Measurements from ENCODE around the gene SLC17A5. TPM values are rescaled to one million over a fixed set of nuclear protein-coding genes. Genes with fewer than 3 reads are reported as not detected.
"Not testable (repeated sequence)": the region's sequence is repeated elsewhere in the genome, so short reads cannot be mapped to it uniquely, and the experiment has no call there.

The SLC17A5 gene
- total RNA-seq, 1 donor from 2014 or later, result 28.0 TPM

DNA sequence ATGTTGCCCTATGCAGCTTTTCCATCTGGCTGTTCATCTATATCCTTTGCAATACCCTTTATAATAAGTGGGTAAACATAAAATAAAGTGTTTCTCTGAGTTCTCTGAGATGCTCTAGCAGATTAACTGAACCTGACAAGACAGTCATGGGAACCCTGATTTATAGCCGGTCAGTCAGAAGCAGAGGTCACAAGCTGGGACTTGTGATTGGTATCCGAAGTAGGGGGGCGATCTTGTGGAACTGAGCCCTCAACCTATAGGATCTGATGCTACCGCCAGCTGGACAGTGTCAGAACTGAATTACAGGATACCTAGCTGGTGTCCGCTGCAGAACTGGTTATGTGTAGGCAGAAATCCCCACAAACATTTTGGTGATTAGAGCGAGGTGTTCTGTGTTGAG is 39.0 kb downstream of the SLC17A5 start:
- no peak for DNase-seq (ENCODE audit: low read depth in 2 of 2)

DNA sequence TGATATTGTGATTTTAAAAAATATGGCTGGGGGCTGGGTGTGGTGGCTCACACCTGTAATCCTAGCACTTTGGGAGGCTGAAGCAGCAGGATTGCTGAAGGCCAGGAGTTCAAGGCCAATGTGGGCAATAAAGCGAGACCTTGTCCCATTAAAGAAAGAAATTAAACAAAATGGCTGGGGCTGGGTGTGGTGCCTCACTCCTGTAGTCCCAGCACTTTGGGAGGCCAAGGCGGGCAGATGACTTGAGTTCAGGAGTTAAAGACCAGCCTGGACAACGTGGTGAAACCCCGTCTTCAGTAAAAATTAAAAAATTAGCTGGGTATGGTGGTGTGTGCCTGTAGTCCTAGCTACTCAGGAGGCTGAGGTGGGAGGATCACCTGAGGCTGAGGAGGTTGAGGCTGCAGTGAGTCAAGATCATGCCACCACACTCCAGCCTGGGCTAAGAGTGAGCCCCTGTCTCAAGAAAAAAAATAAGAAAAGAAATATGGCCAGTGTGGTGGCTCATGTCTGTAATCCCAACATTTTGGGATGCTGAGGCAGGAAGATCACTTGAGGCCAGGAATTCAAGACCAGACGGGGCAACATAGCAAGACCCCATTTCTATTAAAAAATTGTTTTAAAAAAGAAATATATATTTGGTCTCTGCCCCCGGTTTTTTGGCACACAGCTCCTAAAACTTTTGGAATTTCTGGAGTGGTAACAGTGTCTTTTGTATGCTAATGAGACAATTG is 39.8 kb downstream of the SLC17A5 start:
- DNase-seq (ENCODE audit: low read depth in 2 of 2), result no peak

DNA sequence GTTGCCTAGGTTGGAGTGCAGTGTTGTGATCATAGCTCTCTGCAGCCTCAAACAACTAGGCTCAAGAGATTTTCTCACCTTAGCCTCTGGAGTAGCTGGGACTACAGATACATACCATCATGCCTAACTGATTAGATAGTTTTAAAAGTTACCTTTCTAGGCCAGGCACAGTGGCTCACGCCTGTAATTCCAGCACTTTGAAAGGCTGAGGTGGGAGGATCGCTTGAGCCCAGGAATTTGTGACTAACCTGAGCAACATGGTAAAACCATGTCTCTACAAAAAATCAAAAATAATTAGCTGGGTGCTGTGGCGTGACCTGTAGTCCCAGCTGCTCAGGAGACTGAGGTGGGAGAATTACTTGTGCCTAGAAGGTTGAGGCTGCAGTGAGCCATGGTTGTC is 41.2 kb downstream of the SLC17A5 start:
- DNase-seq (ENCODE audit: low read depth in 2 of 2), result no peak

DNA sequence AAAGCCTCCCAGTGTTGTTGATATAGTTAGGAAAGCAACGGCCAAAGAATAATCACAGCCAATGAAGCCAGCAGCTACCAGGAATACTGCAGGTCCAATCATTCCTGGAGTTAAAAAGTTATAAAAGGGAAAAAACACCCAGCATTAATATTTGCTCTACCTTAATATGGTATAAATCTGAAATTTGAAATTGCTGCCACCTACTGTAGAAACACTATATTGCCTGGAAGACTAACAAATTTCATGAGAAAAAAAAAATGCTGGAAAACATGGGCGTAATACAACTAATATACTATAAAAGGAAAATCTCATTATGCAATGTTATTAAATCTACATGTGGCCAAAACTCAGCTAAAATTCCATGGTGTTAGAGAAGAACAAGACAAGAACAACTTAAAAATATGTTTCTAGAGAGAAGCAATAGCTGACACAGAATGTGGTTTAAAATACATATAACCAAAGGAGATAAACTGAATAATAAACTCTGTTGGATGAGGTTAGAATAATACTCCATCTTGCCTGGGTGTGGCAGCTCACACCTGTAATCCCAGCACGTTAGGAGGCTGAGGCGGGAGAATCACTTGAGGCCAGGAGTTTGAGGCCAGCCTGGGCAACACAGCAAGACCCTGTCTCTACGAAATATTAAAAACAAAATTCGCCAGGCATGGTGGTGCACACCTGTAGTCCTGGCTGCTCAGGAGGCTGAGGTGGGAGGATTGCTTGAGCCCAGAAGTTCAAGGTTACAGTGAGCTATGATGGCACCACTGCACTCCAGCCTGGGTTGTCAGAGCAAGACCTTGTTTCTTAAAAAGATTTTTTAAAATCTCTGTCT is 43.1 kb downstream of the SLC17A5 start:
- peak; percentile 60 to 75 for DNase-seq (ENCODE audit: low read depth in 2 of 2)

DNA sequence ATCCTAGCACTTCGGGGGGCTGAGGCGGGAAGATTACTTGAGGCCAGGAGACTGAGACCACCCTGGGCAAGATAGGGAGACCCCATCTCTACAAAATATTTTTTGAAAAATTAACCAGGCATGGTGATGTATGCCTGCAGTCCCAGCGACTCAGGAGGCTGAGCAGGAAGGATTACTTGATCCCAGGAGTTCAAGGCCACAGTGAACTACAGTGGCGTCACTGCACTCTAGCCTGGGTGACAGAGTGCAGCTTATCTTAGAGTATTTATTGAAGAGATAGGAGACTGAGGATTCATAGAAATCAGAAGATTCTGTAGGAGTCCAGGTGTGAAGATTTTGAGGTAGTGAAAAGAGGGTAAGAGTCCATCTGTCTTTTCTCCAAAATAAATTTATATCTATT is 45.0 kb downstream of the SLC17A5 start:
- DNase-seq (ENCODE audit: low read depth in 2 of 2), result no peak

DNA sequence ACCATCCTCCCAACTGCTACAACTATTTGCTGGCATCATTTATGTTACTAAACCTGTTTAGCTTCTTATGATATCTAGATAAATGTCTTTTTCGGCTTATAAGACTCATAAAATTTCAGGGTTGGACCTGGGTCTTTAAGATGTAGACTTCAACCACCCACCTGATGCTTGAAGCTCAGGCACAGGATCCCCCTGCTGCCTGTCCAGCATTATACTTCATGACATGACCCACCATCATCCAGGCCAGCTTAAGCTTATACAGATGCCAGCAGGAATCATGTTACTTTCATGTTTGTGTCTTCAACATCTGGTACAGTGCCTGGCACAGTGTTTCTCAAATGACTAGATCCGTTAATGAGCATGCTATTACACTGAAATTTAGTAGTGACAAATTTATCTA is 47.4 kb downstream of the SLC17A5 start:
- DNase-seq (ENCODE audit: low read depth in 2 of 2), result peak in 1 of 2 donors; percentile 8

DNA sequence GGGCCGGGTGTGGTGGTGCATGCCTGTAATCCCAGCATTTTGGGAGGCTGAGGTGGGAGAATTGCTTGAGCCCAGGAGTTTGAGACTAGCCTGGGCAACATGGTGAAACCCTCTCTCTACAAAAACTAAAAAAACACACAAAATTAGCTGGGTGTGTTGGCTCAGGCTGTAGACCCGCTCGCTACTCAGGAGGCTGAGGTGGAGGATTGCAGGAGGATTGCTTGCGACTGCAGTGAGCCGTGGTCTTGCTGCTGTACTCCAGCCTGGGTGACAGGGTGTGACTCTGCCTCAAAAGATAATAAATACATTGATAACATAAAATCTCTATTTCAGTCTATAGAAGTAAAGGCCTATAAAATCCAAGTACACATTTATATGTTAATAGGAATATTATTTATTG is 49.3 kb downstream of the SLC17A5 start:
- DNase-seq (ENCODE audit: low read depth in 2 of 2), result no peak

DNA sequence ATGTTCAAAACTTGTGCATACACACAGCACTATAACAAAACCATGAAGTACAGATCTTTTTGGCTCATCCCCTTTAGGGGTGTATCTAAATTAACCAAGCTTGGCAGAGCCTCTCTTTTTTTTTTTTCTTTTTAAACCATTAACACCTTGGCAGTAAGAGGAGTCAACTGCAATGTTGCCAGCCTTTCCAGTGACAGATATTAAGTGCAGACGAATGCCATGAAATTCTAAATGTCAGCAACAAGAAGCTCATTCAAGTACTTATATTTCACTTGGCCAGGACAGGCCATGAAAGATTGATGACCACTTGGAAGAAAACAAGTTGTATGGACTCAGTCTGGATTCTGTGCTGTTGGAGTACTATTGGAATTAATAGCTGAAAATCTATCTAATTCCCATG is 49.8 kb downstream of the SLC17A5 start:
- no peak for DNase-seq (ENCODE audit: low read depth in 2 of 2)

DNA sequence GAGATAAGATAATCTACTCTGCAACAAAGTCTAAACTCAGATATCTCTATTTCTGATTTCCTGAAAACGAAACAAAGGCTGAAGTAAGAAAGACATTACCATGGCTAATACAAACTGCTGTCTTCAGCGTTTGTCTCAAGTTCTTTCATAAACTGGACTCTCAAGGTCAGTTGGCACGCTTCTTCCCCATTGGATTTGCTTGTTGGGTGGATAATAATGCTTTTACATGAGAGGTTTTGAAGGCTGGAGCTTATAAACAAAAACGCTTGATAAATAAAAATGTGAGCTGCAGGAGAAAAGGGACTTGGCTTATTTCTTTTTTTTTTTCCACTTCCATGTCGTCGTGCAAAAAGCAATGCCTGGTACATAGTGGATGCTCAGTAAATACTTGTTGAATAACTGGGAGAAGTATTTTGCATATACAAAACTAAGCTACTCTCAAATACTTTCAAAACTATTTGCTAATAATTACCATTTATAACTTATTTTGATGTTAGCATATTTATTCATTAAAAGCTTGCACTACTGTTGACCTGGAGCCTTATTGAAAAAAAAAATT is 67.3 kb downstream of the SLC17A5 start:
- DNase-seq (ENCODE audit: low read depth in 2 of 2), result peak in 1 of 2 donors; percentile 40

DNA sequence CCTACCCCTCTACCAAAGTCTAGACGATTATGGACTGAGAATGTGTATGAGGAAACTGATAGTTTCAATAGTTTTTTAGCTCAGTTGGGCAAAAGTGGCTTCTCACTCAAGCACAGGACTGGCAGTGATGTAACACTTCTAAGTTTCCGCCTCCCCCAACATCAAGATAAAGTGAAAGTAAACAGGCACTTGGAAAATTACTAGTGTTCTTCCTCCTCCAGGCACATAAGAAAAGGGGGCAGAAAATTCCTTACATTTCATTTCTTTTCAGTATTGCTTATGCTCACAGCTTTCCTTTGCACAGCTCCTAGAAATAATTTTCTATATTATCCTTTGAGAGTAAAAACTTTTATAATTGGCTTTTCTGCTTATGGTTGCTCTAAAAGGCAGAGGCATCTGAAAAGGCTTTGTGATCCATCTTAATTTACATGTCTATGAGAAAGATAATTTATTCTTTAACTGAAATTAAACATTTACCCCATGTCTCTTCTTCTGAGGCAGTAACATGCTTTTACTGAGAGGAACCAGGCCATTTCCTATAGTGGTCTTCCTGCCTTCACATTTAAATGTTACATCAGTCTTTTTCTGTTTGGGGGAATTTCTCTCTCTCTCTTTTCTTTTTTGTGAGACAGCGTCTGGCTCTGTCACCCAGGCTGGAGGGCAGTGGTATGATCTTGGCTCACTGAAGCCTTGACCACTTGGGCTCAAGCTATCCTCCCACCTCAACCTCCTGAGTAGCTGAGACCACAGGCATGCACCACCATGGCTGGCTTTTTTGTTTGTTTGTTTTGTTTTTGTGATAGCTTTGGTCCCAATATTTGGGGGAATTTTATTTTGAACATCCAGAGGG is 68.0 kb downstream of the SLC17A5 start:
- DNase-seq (ENCODE audit: low read depth in 2 of 2), result peak; percentile 62 to 90

DNA sequence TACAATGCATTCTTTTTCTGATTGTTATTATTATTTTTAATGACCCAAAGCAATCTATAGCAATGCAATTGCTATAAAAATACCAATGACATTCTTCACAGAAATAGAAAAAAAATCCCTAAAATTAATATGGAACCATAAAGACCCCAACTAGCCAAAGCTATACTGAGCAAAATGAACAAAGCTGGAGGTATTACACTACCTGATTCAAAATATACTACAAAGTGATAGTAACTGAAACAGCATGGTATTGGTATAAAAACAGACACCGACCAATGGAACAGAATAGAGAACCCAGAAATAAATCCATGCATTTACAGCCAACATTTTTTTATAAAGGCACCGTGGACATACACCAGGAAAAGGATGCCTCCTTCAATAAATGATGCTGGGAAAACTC is 72.5 kb downstream of the SLC17A5 start:
- no peak for DNase-seq (ENCODE audit: low read depth in 2 of 2)

DNA sequence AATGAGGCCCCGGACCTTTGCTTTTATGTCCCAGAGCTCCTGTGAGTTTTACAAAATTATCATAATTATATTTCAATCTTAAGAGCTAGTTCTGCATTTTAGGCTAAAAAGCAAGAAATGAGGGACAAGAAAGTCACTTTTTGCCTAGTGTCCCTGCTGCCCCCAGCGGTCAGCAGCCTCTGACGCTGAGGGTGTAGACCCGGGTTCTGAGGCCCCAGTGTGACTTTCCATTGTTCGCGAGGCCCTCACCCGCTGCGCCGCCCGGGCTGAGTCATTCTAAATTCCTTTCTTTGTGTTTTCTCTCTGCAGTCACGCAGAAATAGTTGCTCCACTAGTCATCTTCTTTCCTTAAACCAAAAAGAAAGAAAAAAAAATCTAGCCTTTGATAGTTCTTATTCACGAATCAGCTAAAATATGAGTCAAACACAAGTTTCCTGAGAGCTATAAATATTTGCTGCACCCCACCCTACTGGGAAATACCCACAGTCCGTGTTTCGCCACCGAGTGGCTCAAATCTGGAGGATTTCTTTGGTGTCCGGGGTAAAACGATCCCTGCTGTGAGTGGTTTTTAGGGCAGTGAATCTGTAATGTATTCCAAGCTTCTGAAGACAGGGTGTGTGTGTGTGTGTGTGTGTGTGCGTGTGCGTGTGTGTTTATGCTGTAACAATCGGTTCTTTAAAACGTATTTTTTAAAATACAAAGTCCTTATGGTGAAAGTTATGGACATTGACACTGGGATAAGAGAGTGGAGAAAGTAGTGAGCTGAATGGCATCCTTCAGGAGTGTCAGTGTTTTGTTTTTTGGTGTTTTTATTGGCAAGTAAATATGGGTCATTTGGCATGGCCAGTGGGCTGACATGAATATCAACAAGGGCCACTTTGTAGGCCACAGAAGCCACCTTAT is 73.3 kb downstream of the SLC17A5 start:
- DNase-seq (ENCODE audit: low read depth in 2 of 2), result peak; percentile 95 to 98

DNA sequence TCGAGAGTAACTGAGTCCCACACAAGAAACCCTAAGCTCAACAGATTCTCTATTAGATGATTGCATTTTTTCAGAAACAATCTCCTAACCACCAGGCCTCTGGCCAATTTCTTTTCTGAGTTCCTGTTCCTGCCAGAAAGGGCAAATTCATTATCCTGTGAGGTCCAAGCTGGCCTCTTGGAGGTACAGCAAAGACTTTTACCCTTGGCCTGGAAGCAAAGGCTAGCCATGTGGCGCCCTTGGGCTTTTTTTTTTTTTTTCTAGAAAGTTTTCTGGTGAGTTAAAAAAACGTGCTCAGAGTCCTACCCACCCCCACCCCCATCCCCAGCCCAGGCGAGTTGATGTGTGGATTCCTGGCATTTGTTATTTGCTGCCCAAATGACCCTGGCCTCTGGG is 73.9 kb downstream of the SLC17A5 start:
- peak in 1 of 2 donors; percentile 84 for DNase-seq (ENCODE audit: low read depth in 2 of 2)

DNA sequence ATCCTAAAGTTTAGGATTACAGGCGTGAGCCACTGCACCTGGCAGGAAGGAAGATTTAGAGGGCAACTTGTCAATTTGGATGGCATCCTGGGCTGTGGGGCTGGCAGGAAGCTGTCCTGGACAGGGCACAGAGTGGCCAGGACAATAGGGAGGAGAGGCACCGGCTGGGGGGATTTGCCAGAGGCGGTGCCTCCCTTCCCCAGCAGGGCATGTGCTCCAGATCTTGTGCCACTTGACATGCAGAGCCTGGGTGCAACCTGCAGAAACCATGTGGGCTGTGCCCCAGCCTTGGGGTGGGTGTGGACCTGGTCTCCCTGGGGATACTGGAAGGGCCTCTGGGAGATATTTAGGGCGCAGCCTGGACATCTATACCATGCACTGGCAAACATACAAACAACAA is 74.4 kb downstream of the SLC17A5 start:
- peak; percentile 12 to 35 for DNase-seq (ENCODE audit: low read depth in 2 of 2)

DNA sequence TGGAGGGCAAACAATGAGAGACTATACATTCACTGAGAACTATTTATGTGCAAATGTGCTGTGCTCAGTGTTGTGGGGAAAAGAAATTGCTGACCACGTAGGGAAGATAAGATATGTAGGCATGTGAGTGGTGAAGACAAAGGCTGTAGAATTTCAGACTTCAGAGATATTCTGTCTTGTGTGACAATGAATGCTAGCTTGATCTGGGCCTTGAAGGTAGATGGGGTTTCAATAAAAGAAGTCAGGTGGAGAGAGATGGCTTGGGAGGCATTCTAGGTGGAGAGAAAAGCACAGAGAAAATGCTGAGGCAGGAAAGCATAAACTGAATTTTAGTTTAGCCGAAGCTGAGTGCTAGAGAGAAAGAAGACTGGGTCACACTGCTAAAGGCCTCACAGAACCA is 76.1 kb downstream of the SLC17A5 start:
- no peak for DNase-seq (ENCODE audit: low read depth in 2 of 2)

DNA sequence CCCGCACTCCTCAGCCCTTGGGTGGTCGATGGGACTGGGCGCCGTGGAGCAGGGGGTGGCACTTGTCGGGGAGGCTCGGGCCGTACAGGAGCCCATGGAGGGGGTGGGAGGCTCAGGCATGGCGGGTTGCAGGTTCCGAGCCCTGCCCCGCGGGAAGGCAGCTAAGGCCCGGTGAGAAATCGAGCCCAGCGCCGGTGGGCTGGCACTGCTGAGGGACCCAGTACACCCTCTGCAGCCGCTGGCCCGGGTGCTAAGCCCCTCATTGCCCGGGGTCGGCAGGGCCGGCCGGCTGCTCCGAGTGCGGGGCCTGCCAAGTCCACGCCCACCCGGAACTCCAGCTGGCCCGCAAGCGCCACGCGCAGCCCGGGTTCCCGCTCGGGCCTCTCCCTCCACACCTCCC is 81.3 kb downstream of the SLC17A5 start:
- not testable (repeated sequence) for DNase-seq (ENCODE audit: low read depth in 2 of 2)

DNA sequence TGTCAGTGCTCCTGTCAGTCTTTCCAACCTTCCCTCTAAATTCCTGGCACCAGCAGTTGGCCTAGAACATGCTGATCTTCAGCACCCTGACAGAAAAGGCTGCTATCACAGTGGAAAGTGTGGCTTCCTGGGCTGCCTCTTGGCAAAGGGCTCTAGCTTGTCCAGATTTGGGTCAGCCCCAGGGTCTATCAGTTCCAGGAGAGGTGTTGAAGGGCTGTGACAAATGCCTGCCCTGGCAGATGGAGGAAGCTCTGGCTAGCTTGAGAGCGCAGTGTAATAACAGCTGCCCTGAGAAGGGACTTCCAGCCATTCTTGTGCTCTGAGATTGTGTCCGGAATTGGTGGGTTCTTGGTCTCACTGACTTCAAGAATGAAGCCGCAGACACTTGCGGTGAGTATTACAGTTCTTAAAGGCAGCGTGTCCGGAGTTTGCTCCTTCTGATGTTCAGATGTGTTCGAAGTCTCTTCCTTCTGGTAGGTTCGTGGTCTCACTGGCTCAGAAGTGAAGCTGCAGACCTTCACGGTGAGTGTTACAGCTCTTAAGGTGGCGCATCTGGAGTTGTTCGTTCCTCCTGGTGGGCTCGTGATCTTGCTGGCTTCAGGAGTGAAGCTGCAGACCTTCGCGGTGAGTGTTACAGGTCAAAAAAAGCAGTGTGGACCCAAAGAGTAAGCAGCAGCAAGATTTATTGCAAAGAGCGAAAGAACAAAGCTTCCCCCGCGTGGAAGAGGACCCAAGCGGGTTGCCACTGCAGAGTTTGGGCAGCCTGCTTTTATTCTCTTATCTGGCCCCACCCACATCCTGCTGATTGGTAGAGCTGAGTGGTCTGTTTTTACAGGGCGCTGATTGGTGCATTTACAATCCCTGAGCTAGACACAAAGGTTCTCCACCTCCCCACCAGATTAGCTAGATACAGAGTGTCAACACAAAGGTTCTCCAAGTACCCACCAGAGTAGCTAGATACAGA is 82.3 kb downstream of the SLC17A5 start:
- DNase-seq (ENCODE audit: low read depth in 2 of 2), result not testable (repeated sequence)

DNA sequence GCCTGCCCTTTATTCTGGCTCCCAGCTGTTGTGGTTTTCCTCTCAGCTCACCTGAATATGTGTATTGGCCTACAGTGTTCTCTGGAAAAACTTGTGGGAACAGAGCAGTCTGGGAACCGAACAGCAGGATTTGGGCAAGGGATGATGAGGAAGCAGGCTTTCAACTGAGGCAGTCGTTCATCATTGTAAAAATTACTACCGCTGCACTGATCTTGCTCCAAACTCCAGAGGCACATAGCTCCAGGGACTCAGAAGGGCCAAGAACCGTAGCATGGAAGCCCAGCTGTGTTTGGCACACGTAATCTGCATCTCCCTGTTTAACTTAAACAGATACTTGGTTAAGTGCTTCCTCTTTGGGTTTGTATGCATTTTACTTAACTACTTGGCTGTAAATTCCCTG is 84.7 kb downstream of the SLC17A5 start:
- DNase-seq (ENCODE audit: low read depth in 2 of 2), result no peak

DNA sequence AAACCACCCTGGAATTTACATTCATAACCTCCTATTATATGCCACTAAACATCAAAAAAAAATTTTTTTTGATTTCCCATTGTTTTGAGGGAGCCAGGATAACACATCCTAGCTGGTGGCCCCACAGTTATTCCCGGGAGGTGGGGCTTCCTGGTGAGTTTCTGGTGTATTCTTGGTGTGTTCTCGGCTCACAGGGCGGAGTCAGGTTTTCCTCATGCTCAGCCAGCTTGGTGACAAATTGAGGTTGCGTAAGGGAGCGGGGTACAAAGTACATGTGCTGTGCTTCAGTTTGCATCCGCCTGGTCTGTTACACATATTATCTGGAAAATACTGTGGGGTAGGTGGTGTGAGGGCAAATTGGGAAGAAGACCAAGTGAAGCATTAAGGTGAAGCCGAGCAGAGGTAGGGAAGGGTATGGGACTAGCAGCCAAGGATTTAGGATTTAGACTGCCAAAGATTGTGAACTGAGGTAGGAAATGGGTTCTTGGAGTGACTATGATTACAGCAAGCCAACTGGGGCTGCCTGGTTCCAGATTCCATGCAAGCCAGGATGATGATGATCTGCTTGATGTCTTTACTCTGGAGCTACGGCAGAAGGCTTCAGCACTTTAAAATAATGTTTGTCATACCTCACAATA is 86.7 kb downstream of the SLC17A5 start:
- DNase-seq (ENCODE audit: low read depth in 2 of 2), result peak; percentile 79 to 80
